ENCODE data around the gene NTM.

DNA sequence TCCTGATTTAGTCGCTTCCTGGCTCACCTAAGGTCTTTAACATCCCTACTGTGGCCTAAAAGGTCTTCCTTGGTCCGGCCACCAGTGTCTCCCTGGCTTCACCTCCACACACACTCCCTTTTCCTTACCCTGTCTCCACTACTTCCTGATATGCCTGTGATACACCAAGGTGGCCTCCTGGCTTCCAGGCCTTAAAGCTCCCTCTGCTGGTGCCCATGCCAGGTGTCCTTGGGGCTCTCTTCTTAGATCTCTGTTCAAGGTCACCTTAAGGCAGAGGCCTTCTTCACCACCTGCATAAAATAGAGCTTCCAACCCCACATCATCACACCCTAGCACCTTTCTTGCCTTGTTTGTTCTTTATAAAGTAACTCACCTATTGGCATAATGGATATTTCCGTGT is 787.7 kb downstream of the NTM start:
- TF ChIP-seq, protein P1, sequence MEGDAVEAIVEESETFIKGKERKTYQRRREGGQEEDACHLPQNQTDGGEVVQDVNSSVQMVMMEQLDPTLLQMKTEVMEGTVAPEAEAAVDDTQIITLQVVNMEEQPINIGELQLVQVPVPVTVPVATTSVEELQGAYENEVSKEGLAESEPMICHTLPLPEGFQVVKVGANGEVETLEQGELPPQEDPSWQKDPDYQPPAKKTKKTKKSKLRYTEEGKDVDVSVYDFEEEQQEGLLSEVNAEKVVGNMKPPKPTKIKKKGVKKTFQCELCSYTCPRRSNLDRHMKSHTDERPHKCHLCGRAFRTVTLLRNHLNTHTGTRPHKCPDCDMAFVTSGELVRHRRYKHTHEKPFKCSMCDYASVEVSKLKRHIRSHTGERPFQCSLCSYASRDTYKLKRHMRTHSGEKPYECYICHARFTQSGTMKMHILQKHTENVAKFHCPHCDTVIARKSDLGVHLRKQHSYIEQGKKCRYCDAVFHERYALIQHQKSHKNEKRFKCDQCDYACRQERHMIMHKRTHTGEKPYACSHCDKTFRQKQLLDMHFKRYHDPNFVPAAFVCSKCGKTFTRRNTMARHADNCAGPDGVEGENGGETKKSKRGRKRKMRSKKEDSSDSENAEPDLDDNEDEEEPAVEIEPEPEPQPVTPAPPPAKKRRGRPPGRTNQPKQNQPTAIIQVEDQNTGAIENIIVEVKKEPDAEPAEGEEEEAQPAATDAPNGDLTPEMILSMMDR (IDR thresholded peaks at IDR 0.05; ENCODE audit: low read depth, low read length), result peak; percentile 50
- TF ChIP-seq EZH2phosphoT487 (IDR thresholded peaks at IDR 0.05; ENCODE audit: low read depth), result no peak

Measured in OCI-LY3 (cell line).